Keratinocyte (primary cell): ENCODE data around the gene CFAP299. TPM values are rescaled to one million over a fixed set of nuclear protein-coding genes. Genes with fewer than 3 reads are reported as not detected.

Source experiments
- DNase-seq: peaks from one replicate; pipeline ENCODE4 v3.0.0-alpha.2; 2011; ENCODE audit warnings: low read depth, missing footprints, low spot score
- FAIRE-seq: peaks from 2 replicates; lab custom pipeline; 2011; peaks lifted over from hg19 to GRCh38; lab: Jason Lieb, UNC
- H2AFZ ChIP-seq: 2 replicates; pipeline ENCODE4 v1.6.0; 2012; ENCODE audit warnings: low read length, control low read depth, inconsistent platforms; ENCODE audit not compliant: control insufficient read depth
- H3K27ac ChIP-seq: 2 replicates; pipeline ENCODE4 v1.5.1; 2011; ENCODE audit warnings: low read length; ENCODE audit not compliant: control insufficient read depth, insufficient read depth
- H3K27me3 ChIP-seq: 3 replicates; pipeline ENCODE4 v1.6.0; 2011; ENCODE audit warnings: low read length; ENCODE audit not compliant: control insufficient read depth, insufficient read depth; ENCODE audit errors: extremely low read depth
- H3K36me3 ChIP-seq, 2 experiments: 2 replicates in 1 of 2; 3 replicates in 1 of 2; pipeline ENCODE4 v1.5.1; 2011; ENCODE audit warnings: low read length in 2 of 2, mild to moderate bottlenecking in 1 of 2; ENCODE audit not compliant: control insufficient read depth in 2 of 2, insufficient read depth in 2 of 2; ENCODE audit errors: extremely low read depth in 1 of 2
- H3K4me1 ChIP-seq: 3 replicates; pipeline ENCODE4 v1.5.1; 2011; ENCODE audit warnings: low read length; ENCODE audit not compliant: control insufficient read depth, insufficient read depth; ENCODE audit errors: extremely low read depth
- H3K4me2 ChIP-seq: 3 replicates; pipeline ENCODE4 v1.6.0; 2011; ENCODE audit warnings: low read depth, low read length; ENCODE audit not compliant: control insufficient read depth, insufficient read depth; ENCODE audit errors: extremely low read depth
- H3K4me3 ChIP-seq, 3 experiments: fragments of 200-600 bp in 1 of 3; sonication (generic) in 1 of 3; 2 replicates in 2 of 3; 3 replicates in 1 of 3; pipeline ENCODE4 v1.5.1; 2011 to 2016; ENCODE audit warnings: low read length in 3 of 3, mild to moderate bottlenecking in 3 of 3, control low read depth in 2 of 3, inconsistent platforms in 1 of 3, low read depth in 1 of 3, mixed read lengths in 1 of 3, mixed run types in 1 of 3, moderate library complexity in 1 of 3; ENCODE audit not compliant: control insufficient read depth in 2 of 3, insufficient read depth in 2 of 3; ENCODE audit errors: extremely low read depth in 1 of 3
- H3K79me2 ChIP-seq: 2 replicates; pipeline ENCODE4 v1.6.0; 2012; ENCODE audit warnings: low read length; ENCODE audit not compliant: control insufficient read depth, insufficient read depth
- H3K9ac ChIP-seq: 3 replicates; pipeline ENCODE4 v1.6.0; 2011; ENCODE audit warnings: low read length; ENCODE audit not compliant: control insufficient read depth, insufficient read depth; ENCODE audit errors: extremely low read depth
- H3K9me1 ChIP-seq: 3 replicates; pipeline ENCODE4 v1.6.0; 2011; ENCODE audit warnings: low read length; ENCODE audit not compliant: control insufficient read depth, insufficient read depth; ENCODE audit errors: extremely low read depth
- H3K9me3 ChIP-seq: 2 replicates; pipeline ENCODE4 v1.5.1; 2012; ENCODE audit warnings: low read depth, low read length; ENCODE audit not compliant: control insufficient read depth
- H4K20me1 ChIP-seq: 3 replicates; pipeline ENCODE4 v1.6.0; 2011; ENCODE audit warnings: low read length; ENCODE audit not compliant: control insufficient read depth, insufficient read depth; ENCODE audit errors: extremely low read depth
- EZH2 ChIP-seq: IDR thresholded peaks from one replicate; pipeline ENCODE4 v1.6.1; 2012; ENCODE audit warnings: inconsistent platforms, mild to moderate bottlenecking, low read length, moderate library complexity
- dilution Hi-C: fragments of 300-500 bp; cut with MboI; formaldehyde crosslinking; loops from one replicate; pipeline ENCODE4 v1.7.0; 2020; ENCODE audit warnings: low sequenced_read_pairs; ENCODE audit not compliant: extremely low pct_ligation_motif_present
- polyA plus RNA-seq, 5 experiments: library from polyadenylated mRNA; depleted of rRNA in 3 of 5; stranded (reverse) in 3 of 5; stranded (forward) in 1 of 5; unstranded in 1 of 5; fragments of >200 nt; gene quantifications; 1 replicate in 1 of 5; 2 replicates in 3 of 5; 3 replicates in 1 of 5; pipeline versions ENCODE4 v1.2.1 to v1.2.3, GENCODE V29; 2011 to 2012; ENCODE audit warnings: missing spikeins in 2 of 5, low read depth in 1 of 5, low replicate concordance in 1 of 5
- TF ChIP-seq, protein P1 (sequence below), 3 experiments: IDR thresholded peaks in 1 of 3; conservative IDR thresholded peaks in 1 of 3; optimal IDR thresholded peaks in 1 of 3; 2 replicates in 2 of 3; 3 replicates in 1 of 3; pipeline versions ENCODE3 to v1.5.1; 2011; ENCODE audit warnings: low read length in 3 of 3, mild to moderate bottlenecking in 3 of 3, moderate library complexity in 2 of 3, control low read depth in 1 of 3, inconsistent platforms in 1 of 3; ENCODE audit not compliant: insufficient read depth in 2 of 3; ENCODE audit errors: extremely low read depth in 1 of 3

The CFAP299 gene
- polyA plus RNA-seq, 1 donor (not counting 4 experiments of a cell fraction or from before 2014, with no cell fraction given) = 0.14 TPM

DNA sequence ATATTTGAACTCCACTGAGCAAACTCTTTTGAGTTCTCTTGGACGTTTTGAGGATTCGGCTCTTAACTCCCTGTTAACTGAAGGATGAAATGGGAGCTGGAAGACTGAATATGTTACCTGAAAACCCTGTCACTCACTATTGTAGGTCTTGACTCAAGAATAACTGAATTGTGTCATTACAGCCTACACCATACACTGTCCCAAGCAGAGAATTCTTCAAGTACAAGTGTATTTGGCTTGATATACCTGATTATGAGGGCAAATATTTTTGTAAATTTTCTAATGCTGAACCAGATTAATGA lies 276.1 kb downstream of the CFAP299 start:
- dilution Hi-C loops = no loop called here

DNA sequence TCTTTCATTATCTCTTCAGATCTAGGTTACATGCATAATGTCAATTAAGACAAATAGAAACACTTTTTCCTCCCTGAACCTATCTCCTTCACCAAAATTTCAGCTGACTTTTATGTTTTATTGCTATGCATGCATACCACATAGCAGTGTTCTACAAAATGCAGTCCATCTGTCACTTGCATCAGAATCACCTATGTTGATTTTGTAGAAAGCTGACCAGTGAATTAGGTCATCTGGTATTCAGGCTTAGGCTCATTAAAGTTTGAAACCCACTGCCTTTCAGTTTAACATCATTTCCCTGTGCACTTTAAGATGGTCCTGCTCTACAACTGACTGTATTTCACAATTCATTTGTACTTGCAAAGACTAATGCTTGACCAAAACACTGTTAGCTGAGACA lies 277.9 kb downstream of the CFAP299 start:
- Histone ChIP-seq H4K20me1 (no peaks in the 10 kb centered on the region), H2AFZ (no peak overlapping the region), H3K79me2 (no peaks in the 10 kb centered on the region), H3K27me3 (no peaks in the 10 kb centered on the region), H3K4me2 (no peak overlapping the region), H3K4me3 (no peak overlapping the region), H3K9me1 (no peaks in the 10 kb centered on the region), H3K27ac (no peak overlapping the region), H3K4me1 (no peaks in the 10 kb centered on the region), H3K9ac (no peak overlapping the region), H3K36me3 (no peaks in the 10 kb centered on the region), H3K9me3 (no peaks in the 10 kb centered on the region)
- no peak for DNase-seq
- TF ChIP-seq, protein P1, sequence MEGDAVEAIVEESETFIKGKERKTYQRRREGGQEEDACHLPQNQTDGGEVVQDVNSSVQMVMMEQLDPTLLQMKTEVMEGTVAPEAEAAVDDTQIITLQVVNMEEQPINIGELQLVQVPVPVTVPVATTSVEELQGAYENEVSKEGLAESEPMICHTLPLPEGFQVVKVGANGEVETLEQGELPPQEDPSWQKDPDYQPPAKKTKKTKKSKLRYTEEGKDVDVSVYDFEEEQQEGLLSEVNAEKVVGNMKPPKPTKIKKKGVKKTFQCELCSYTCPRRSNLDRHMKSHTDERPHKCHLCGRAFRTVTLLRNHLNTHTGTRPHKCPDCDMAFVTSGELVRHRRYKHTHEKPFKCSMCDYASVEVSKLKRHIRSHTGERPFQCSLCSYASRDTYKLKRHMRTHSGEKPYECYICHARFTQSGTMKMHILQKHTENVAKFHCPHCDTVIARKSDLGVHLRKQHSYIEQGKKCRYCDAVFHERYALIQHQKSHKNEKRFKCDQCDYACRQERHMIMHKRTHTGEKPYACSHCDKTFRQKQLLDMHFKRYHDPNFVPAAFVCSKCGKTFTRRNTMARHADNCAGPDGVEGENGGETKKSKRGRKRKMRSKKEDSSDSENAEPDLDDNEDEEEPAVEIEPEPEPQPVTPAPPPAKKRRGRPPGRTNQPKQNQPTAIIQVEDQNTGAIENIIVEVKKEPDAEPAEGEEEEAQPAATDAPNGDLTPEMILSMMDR (optimal IDR thresholded peaks at IDR 0.05 in 1 of 3, IDR thresholded peaks at IDR 0.05 in 1 of 3, conservative IDR thresholded peaks at IDR 0.05 in 1 of 3; ENCODE audit: extremely low read depth in 1 of 3, insufficient read depth in 2 of 3, low read length in 3 of 3) = no peak
- TF ChIP-seq EZH2 = no peak
- FAIRE-seq = peak; percentile 29
- dilution Hi-C loops = no loop called here

More for the DNA sequence above, 276.1 kb downstream of the CFAP299 start:
- no peak for TF ChIP-seq EZH2
- TF ChIP-seq, protein P1 (optimal IDR thresholded peaks at IDR 0.05 in 1 of 3, IDR thresholded peaks at IDR 0.05 in 1 of 3, conservative IDR thresholded peaks at IDR 0.05 in 1 of 3; ENCODE audit: extremely low read depth in 1 of 3, insufficient read depth in 2 of 3, low read length in 3 of 3) = no peak
- no peaks in the 10 kb centered on the region for H3K36me3 ChIP-seq
- H3K27ac ChIP-seq = no peak overlapping the region
- H3K9ac ChIP-seq = no peak overlapping the region
- H3K4me3 ChIP-seq = no peak overlapping the region
- H3K4me2 ChIP-seq = no peak overlapping the region
- DNase-seq (no peak), FAIRE-seq (no peak)
- H3K4me1 ChIP-seq = no peaks in the 10 kb centered on the region
- no peaks in the 10 kb centered on the region for H3K27me3 ChIP-seq
- no peaks in the 10 kb centered on the region for H3K79me2 ChIP-seq
- no peak overlapping the region for H2AFZ ChIP-seq
- no peaks in the 10 kb centered on the region for H3K9me3 ChIP-seq
- no peaks in the 10 kb centered on the region for H4K20me1 ChIP-seq
- no peaks in the 10 kb centered on the region for H3K9me1 ChIP-seq
